H1 (cell line): Measurements from ENCODE around the gene HEXIM1. TPM values are rescaled to one million over a fixed set of nuclear protein-coding genes. Genes with fewer than 3 reads are reported as not detected.

ENCODE experiments used
- BCL11A ChIP-seq, 2 experiments: IDR thresholded peaks; one replicate each; pipeline ENCODE4 v1.6.1; 2011; ENCODE audit warnings: low read depth in 2 of 2, low read length in 2 of 2, mild to moderate bottlenecking in 2 of 2
- CTCF ChIP-seq, 3 experiments: IDR thresholded peaks; 1 replicate in 2 of 3; 2 replicates in 1 of 3; pipeline versions ENCODE4 v1.5.1 to v1.6.1; 2011; ENCODE audit warnings: low read length in 3 of 3, mild to moderate bottlenecking in 3 of 3, inconsistent platforms in 2 of 3, low read depth in 1 of 3, moderate library complexity in 1 of 3; ENCODE audit not compliant: insufficient read depth in 1 of 3; ENCODE audit errors: control extremely low read depth in 1 of 3
- FOSL1 ChIP-seq: IDR thresholded peaks from 2 replicates; pipeline ENCODE4 v1.6.1; 2011; ENCODE audit warnings: mild to moderate bottlenecking, low read depth, low read length, moderate library complexity; ENCODE audit not compliant: insufficient read depth
- MAFK ChIP-seq: IDR thresholded peaks from 2 replicates; pipeline ENCODE4 v1.6.1; 2012; ENCODE audit warnings: low read depth, mild to moderate bottlenecking, improper control_type of control experiment, low read length
- POLR2A ChIP-seq, 2 experiments: IDR thresholded peaks; 1 replicate in 1 of 2; 2 replicates in 1 of 2; pipeline ENCODE4 v1.6.1; 2011; ENCODE audit warnings: low read depth in 2 of 2, low read length in 2 of 2, mild to moderate bottlenecking in 2 of 2; ENCODE audit errors: control extremely low read depth in 1 of 2
- SRF ChIP-seq: IDR thresholded peaks from 2 replicates; pipeline ENCODE4 v1.6.1; 2011; ENCODE audit warnings: mild to moderate bottlenecking, low read depth, low read length, moderate library complexity
- polyA plus RNA-seq, 7 experiments: library from polyadenylated mRNA; depleted of rRNA in 3 of 7; stranded (reverse) in 5 of 7; unstranded in 2 of 7; fragments of >200 nt in 5 of 7; fragments of 200-250 nt in 2 of 7; gene quantifications; 1 replicate in 5 of 7; 2 replicates in 1 of 7; 4 replicates in 1 of 7; pipeline versions ENCODE4 v1.2.1 to v1.2.3, GENCODE V29; 2011 to 2013; ENCODE audit warnings: missing spikeins in 2 of 7, mixed read lengths in 2 of 7
- total RNA-seq: library from RNA; stranded (reverse); fragmentation: NEBNext Ultra II Directional; extraction: Animal tissue kit (Norgen Biotek cat#: 25700); gene quantifications from 2 replicates; pipeline ENCODE4 v1.2.1, GENCODE V29; 2021

HEXIM1 gene
- total and polyA plus RNA-seq, 2 of the 8 experiments (the other 6 are each of a cell fraction or from before 2014, with no cell fraction given) = 9.1 to 38.3 TPM

GRCh38 chr17:45111850-45112249 is 36.4 kb upstream of the HEXIM1 start (continued):
- TF ChIP-seq POLR2A (IDR thresholded peaks at IDR 0.05; ENCODE audit: control extremely low read depth in 1 of 2, low read depth in 2 of 2, low read length in 2 of 2) (no peak), BCL11A (IDR thresholded peaks at IDR 0.05; ENCODE audit: low read depth in 2 of 2, low read length in 2 of 2) (no peak), FOSL1 (no peak), MAFK (no peak), CTCF (IDR thresholded peaks at IDR 0.05; ENCODE audit: control extremely low read depth in 1 of 3, insufficient read depth in 1 of 3, low read depth in 1 of 3, low read length in 3 of 3) (no peak), SRF (no peak)
